Measurements from ENCODE around the gene MICALL2.

DNA sequence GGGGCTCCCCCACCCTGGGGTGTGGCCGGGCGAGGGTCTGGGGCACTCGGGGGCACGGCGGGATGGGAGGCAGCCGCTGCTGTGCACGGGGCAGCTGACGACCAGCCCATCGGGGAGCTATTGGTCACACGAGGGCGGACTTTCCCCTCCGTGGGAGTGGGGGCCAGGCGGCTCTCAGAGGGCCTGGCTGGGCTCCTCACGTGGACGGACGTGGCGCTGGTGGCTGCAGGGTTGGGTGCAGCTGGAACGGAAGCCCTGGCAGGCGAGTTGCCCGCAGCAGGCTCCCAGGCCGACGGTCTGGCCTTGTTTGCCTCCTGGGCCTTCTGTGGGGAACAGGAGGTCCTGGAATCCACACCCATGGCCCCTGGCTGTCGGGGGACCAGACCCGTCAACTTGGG is 14.3 kb downstream of the MICALL2 start:
- TF ChIP-seq, protein P1, sequence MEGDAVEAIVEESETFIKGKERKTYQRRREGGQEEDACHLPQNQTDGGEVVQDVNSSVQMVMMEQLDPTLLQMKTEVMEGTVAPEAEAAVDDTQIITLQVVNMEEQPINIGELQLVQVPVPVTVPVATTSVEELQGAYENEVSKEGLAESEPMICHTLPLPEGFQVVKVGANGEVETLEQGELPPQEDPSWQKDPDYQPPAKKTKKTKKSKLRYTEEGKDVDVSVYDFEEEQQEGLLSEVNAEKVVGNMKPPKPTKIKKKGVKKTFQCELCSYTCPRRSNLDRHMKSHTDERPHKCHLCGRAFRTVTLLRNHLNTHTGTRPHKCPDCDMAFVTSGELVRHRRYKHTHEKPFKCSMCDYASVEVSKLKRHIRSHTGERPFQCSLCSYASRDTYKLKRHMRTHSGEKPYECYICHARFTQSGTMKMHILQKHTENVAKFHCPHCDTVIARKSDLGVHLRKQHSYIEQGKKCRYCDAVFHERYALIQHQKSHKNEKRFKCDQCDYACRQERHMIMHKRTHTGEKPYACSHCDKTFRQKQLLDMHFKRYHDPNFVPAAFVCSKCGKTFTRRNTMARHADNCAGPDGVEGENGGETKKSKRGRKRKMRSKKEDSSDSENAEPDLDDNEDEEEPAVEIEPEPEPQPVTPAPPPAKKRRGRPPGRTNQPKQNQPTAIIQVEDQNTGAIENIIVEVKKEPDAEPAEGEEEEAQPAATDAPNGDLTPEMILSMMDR (conservative IDR thresholded peaks at IDR 0.05 in 1 of 2, IDR thresholded peaks at IDR 0.05 in 1 of 2; ENCODE audit: low read depth in 1 of 2, low read length in 2 of 2) = no peak
- no peak for TF ChIP-seq EZH2 (IDR thresholded peaks at IDR 0.05; ENCODE audit: low read length, missing control alignments)

Data from fibroblast of lung (primary cell).